Aortic smooth muscle cell (primary cell): ENCODE results near the gene SMIM32. TPM values are rescaled to one million over a fixed set of nuclear protein-coding genes. Genes with fewer than 3 reads are reported as not detected.

Source experiments
- total RNA-seq: library from RNA; depleted of rRNA; stranded (reverse); fragments of >200 nt; gene quantifications from 2 replicates; pipeline ENCODE4 v1.2.3, GENCODE V29; 2014

The SMIM32 gene
- total RNA-seq = not detected in 2 replicates

DNA sequence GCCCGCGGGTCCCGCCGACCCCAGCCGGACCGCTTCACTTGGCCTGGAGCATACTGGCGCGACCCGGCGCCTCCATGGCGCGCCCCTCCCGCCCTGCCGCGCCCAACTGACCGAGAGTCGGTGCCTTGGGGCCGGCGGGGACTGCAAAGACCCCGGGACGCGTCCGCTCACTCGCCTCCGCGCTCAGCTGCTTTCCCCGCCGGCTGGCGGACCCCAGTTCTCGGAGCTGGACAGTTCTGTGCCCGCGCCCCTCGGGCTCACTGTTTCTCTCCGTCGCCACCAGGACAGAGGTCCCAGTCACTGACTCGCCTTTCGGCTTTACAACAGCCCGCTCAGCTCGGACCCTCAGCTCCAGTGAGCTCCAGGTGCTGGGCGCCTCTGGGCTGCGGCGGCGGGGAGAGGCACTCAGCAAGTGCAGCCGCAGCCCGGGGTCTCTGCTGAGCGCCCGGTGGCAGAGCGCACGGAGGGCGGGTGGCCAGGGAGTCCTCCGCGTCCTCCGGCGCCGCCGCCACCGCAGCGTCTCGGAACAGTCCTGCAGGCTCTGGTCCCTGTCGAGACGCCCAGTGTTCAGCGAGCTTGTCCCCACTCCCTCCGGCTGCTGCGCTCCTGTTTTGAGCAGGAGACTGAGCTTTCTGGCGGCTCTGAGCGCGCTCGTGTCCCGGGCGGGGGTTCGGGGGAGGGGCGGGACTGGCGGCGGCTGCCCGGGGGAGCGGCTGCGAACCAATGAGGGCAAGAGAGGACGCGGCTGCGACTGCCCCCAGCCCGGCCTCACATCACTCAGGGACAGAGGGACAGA lies at the start of gene SMIM32:
Gene SMIM32 (minus strand): TSS at position 637 of the 796 bp plus-strand sequence. CDS start 638 bp downstream, outside the sequence.

Other genes with a start within 250 kb of the SMIM32 start
- not detected in 2 replicates for gene LECT2, start 238.2 kb downstream of the SMIM32 start, total RNA-seq
- gene TGFBI, start 164.2 kb downstream of the SMIM32 start, total RNA-seq = 483 and 730 TPM in 2 replicates
- 38.8 and 40.2 TPM in 2 replicates for gene SMAD5, start 60.3 kb downstream of the SMIM32 start, total RNA-seq
- gene TRPC7, start 172.4 kb upstream of the SMIM32 start, total RNA-seq = not detected in 2 replicates